Astrocyte of the hippocampus (primary cell): ENCODE results near the gene MRPL45.
A peak's percentile ranks its signal among the peaks of the same experiment; 100 is the strongest.

Experiments used
- DNase-seq: peaks from one replicate; pipeline ENCODE4 v3.0.0; 2011; ENCODE audit warnings: low read depth, low spot score

Gene MRPL45

GRCh38 chr17:38349097-38349730 lies 52.2 kb downstream of the MRPL45 start:
- peak; percentile 90 for DNase-seq

- DNase-seq, result no peak
These were observed 53.1 kb downstream of the MRPL45 start for GRCh38 chr17:38350035-38350434.

- DNase-seq, result peak; percentile 98
These were observed 54.6 kb downstream of the MRPL45 start, which contains the start of gene SOCS7 for GRCh38 chr17:38351412-38352222. SOCS7 (plus strand) TSS chr17:38351844; CDS start chr17:38352053, 209 bp downstream.

GRCh38 chr17:38352245-38353085 lies 55.5 kb downstream of the MRPL45 start:
- DNase-seq, result peak; percentile 59

GRCh38 chr17:38353086-38353604 lies 56.2 kb downstream of the MRPL45 start:
- peak; percentile 19 for DNase-seq

- no peak for DNase-seq
These were observed 56.7 kb downstream of the MRPL45 start for GRCh38 chr17:38353668-38354067.

GRCh38 chr17:38354466-38354865 lies 57.5 kb downstream of the MRPL45 start:
- no peak for DNase-seq

- no peak for DNase-seq
These were observed 58.3 kb downstream of the MRPL45 start for GRCh38 chr17:38355251-38355650.

- no peak for DNase-seq
These were observed 60.6 kb downstream of the MRPL45 start for GRCh38 chr17:38357486-38358123.

- DNase-seq, result peak; percentile 20
These were observed 61.9 kb downstream of the MRPL45 start for GRCh38 chr17:38358586-38359513.

GRCh38 chr17:38361694-38362465 lies 64.9 kb downstream of the MRPL45 start:
- no peak for DNase-seq

GRCh38 chr17:38363016-38363415 lies 66.0 kb downstream of the MRPL45 start:
- DNase-seq, result no peak

GRCh38 chr17:38364741-38365140 lies 67.8 kb downstream of the MRPL45 start:
- DNase-seq, result no peak

GRCh38 chr17:38369124-38369886 lies 72.3 kb downstream of the MRPL45 start:
- DNase-seq, result no peak
